ENCODE data around the gene CD160.

GRCh38 chr1:145702052-145702451, 17.2 kb upstream of the CD160 start:
- TF ChIP-seq, protein P1, sequence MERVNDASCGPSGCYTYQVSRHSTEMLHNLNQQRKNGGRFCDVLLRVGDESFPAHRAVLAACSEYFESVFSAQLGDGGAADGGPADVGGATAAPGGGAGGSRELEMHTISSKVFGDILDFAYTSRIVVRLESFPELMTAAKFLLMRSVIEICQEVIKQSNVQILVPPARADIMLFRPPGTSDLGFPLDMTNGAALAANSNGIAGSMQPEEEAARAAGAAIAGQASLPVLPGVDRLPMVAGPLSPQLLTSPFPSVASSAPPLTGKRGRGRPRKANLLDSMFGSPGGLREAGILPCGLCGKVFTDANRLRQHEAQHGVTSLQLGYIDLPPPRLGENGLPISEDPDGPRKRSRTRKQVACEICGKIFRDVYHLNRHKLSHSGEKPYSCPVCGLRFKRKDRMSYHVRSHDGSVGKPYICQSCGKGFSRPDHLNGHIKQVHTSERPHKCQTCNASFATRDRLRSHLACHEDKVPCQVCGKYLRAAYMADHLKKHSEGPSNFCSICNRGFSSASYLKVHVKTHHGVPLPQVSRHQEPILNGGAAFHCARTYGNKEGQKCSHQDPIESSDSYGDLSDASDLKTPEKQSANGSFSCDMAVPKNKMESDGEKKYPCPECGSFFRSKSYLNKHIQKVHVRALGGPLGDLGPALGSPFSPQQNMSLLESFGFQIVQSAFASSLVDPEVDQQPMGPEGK (CRISPR knock-in tag; IDR thresholded peaks at IDR 0.05; ENCODE audit: borderline replicate concordance): no peak
- TF ChIP-seq GLIS3 (CRISPR knock-in tag; IDR thresholded peaks at IDR 0.05): no peak
- no peak for TF ChIP-seq ZFP3 (CRISPR knock-in tag; IDR thresholded peaks at IDR 0.05)
- no peak for TF ChIP-seq ZFP30 (CRISPR knock-in tag; IDR thresholded peaks at IDR 0.05)
- TF ChIP-seq CREB5 (CRISPR knock-in tag; IDR thresholded peaks at IDR 0.05; ENCODE audit: low read depth): no peak
- no peak for TF ChIP-seq ISL1 (CRISPR knock-in tag; IDR thresholded peaks at IDR 0.05)
- TF ChIP-seq CSDC2 (CRISPR knock-in tag; IDR thresholded peaks at IDR 0.05): no peak
- TF ChIP-seq TOX (CRISPR knock-in tag; IDR thresholded peaks at IDR 0.05; ENCODE audit: borderline replicate concordance): no peak
- no peak for TF ChIP-seq PPARA (CRISPR knock-in tag; IDR thresholded peaks at IDR 0.05; ENCODE audit: borderline replicate concordance)
- no peak for TF ChIP-seq RARB (CRISPR knock-in tag; IDR thresholded peaks at IDR 0.05)
- TF ChIP-seq BACH2 (CRISPR knock-in tag; IDR thresholded peaks at IDR 0.05; ENCODE audit: borderline replicate concordance): no peak

Measured in SK-N-SH treated with all-trans-retinoic acid at 6 μM for 48 hours (cell line).